CD14-positive monocyte (primary cell): ENCODE results near the gene CSMD2. TPM values are rescaled to one million over a fixed set of nuclear protein-coding genes. Genes with fewer than 3 reads are reported as not detected.

Source experiments
- DNase-seq, 3 donors: peaks; one replicate each; pipeline ENCODE4 v3.0.0-alpha.2; 2011 to 2022
- H2AFZ ChIP-seq: 2 replicates; pipeline ENCODE4 v1.6.0; 2012; ENCODE audit warnings: mild to moderate bottlenecking, low read depth, low read length, inconsistent platforms; ENCODE audit not compliant: insufficient read depth, poor library complexity, severe bottlenecking
- H3K27ac ChIP-seq, 2 donors: 1 replicate in 1 of 2; 2 replicates in 1 of 2; pipeline ENCODE4 v1.5.1; 2012 to 2013; ENCODE audit warnings: low read length in 2 of 2, control low read depth in 1 of 2, inconsistent platforms in 1 of 2, low read depth in 1 of 2, mild to moderate bottlenecking in 1 of 2
- H3K27me3 ChIP-seq, 2 donors: one replicate each; pipeline versions ENCODE4 v1.6.0 to v1.6.1; 2011 to 2013; ENCODE audit warnings: low read length in 2 of 2; ENCODE audit not compliant: control insufficient read depth in 2 of 2, insufficient read depth in 2 of 2
- H3K36me3 ChIP-seq, 2 donors: replicated peaks in 1 of 2; 1 replicate in 1 of 2; 2 replicates in 1 of 2; pipeline versions ENCODE4 v1.5.1 to v1.6.1; 2012 to 2013; ENCODE audit warnings: low read length in 2 of 2, control low read depth in 1 of 2, inconsistent platforms in 1 of 2, mild to moderate bottlenecking in 1 of 2; ENCODE audit not compliant: insufficient read depth in 2 of 2, control insufficient read depth in 1 of 2
- H3K4me1 ChIP-seq, 2 donors: 1 replicate in 1 of 2; 2 replicates in 1 of 2; pipeline versions ENCODE4 v1.5.1 to v1.6.1; 2012 to 2013; ENCODE audit warnings: low read length in 2 of 2, control low read depth in 1 of 2, inconsistent platforms in 1 of 2, mild to moderate bottlenecking in 1 of 2, moderate library complexity in 1 of 2; ENCODE audit not compliant: insufficient read depth in 2 of 2, control insufficient read depth in 1 of 2
- H3K4me2 ChIP-seq: replicated peaks from 2 replicates; pipeline ENCODE3; 2012; ENCODE audit warnings: low read length, moderate library complexity, mild to moderate bottlenecking; ENCODE audit not compliant: poor library complexity, severe bottlenecking; ENCODE audit errors: extremely low read depth
- H3K4me3 ChIP-seq, 3 experiments: fragments of 200-600 bp in 1 of 3; sonication (generic) in 1 of 3; replicated peaks in 1 of 3; 1 replicate in 2 of 3; 2 replicates in 1 of 3; pipeline ENCODE4 v1.5.1; 2011 to 2013; ENCODE audit warnings: low read length in 3 of 3, mild to moderate bottlenecking in 3 of 3, control low read depth in 2 of 3, low read depth in 2 of 3, inconsistent platforms in 1 of 3, moderate library complexity in 1 of 3
- H3K79me2 ChIP-seq: 2 replicates; pipeline ENCODE4 v1.6.0; 2012; ENCODE audit warnings: mild to moderate bottlenecking, control low read depth, inconsistent platforms, low read length, moderate library complexity; ENCODE audit not compliant: insufficient read depth
- H3K9ac ChIP-seq: 2 replicates; pipeline ENCODE4 v1.6.0; 2017; ENCODE audit warnings: low read length, mild to moderate bottlenecking; ENCODE audit not compliant: insufficient read depth, poor library complexity, severe bottlenecking
- H3K9me3 ChIP-seq, 2 donors: replicated peaks in 1 of 2; 1 replicate in 1 of 2; 2 replicates in 1 of 2; pipeline versions ENCODE4 v1.5.1 to v1.6.1; 2012 to 2013; ENCODE audit warnings: low read length in 2 of 2, control low read depth in 1 of 2; ENCODE audit not compliant: control insufficient read depth in 1 of 2, insufficient read depth in 1 of 2
- H4K20me1 ChIP-seq: 2 replicates; pipeline ENCODE4 v1.6.0; 2012; ENCODE audit warnings: mild to moderate bottlenecking, low read length, control low read depth, moderate library complexity; ENCODE audit not compliant: insufficient read depth
- H3K27ac Mint-ChIP-seq, 7 donors: one replicate each; pipeline ENCODE4 v1.8.0; 2020; ENCODE audit warnings: mild to moderate bottlenecking in 7 of 7, mixed read lengths in 7 of 7, moderate library complexity in 6 of 7, inconsistent platforms in 2 of 7
- H3K27me3 Mint-ChIP-seq, 3 donors: one replicate each; pipeline ENCODE4 v1.8.0; 2021 to 2022; ENCODE audit warnings: low read depth in 3 of 3, mild to moderate bottlenecking in 3 of 3, mixed read lengths in 3 of 3, moderate library complexity in 3 of 3, inconsistent platforms in 1 of 3
- H3K36me3 Mint-ChIP-seq, 2 donors: one replicate each; pipeline ENCODE4 v1.8.0; 2020; ENCODE audit warnings: mixed read lengths in 2 of 2, inconsistent platforms in 1 of 2, mild to moderate bottlenecking in 1 of 2
- H3K4me1 Mint-ChIP-seq: one replicate; pipeline ENCODE4 v1.8.0; 2020; ENCODE audit warnings: mild to moderate bottlenecking, mixed read lengths
- H3K4me3 Mint-ChIP-seq, 2 donors: one replicate each; pipeline ENCODE4 v1.8.0; 2020; ENCODE audit warnings: mild to moderate bottlenecking in 2 of 2, mixed read lengths in 2 of 2, moderate library complexity in 1 of 2
- H3K9me3 Mint-ChIP-seq, 7 donors: one replicate each; pipeline ENCODE4 v1.8.0; 2020 to 2022; ENCODE audit warnings: mixed read lengths in 7 of 7, mild to moderate bottlenecking in 6 of 7, moderate library complexity in 6 of 7, inconsistent platforms in 2 of 7
- WGBS: methylation state at CpG from one replicate; pipeline ENCODE4 v1.1.5; 2013; ENCODE audit warnings: missing lambda C conversion rate; ENCODE audit not compliant: insufficient coverage; 5-methylcytosine and 5-hydroxymethylcytosine counted together
- intact Hi-C, 2 donors: fragments of 100-400 bp; cut with micrococcal nuclease; formaldehyde crosslinking; loops; one replicate each; pipeline versions ENCODE4 v1.15.0 to v1.15.1; 2023
- polyA plus RNA-seq, 3 donors: library from polyadenylated mRNA; depleted of rRNA in 1 of 3; unstranded in 2 of 3; stranded (reverse) in 1 of 3; fragments of 300-500 nt in 2 of 3; fragments of >200 nt in 1 of 3; fragmentation: Illumina TruSeq in 2 of 3; gene quantifications; 1 replicate in 2 of 3; 2 replicates in 1 of 3; pipeline ENCODE4 v1.2.3, GENCODE V29; 2012 to 2021
- TF ChIP-seq, protein P1 (sequence below): fragments of 200-600 bp; IDR thresholded peaks from one replicate; pipeline ENCODE4 v1.8.0; 2022; ENCODE audit warnings: antibody characterized with exemption, mild to moderate bottlenecking

The CSMD2 gene
- polyA plus RNA-seq, 3 donors, result 0.04 TPM; not detected in 2

DNA sequence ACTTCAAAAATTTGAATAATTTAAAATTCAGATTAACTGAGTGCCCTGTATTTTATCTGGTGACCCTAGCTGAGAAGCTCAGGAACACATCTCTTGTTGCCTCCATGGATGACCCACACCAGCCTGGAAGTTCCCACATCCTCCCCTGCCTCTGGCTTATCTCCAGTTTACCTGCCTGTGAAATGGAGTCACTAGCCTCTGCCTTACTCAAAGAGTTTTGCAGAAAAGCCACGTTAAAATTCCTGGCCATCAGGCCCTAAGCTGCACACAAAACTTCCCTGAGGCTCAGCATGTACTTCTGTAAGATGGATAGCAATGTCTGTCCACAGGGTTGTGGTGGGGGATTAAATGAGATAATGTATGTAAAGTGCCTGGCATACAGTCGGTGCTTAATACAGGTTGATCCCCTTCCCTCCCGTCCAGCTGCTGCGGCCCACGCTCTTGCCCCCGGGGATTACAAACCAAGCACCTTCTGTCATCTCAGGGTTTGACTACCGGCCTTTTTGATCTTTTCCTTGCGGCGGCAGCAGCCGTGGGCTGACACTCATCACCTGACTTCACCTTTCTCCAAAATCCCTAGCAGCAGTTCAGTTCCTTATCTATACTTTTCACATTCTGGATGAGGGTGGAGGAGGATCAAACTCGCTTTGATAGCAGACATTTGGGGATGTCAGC, 136.5 kb downstream of the CSMD2 start:
- Mint-ChIP-seq H3K4me3 (no peak overlapping the region), H3K9me3 (no peaks in the 10 kb centered on the region), H3K27me3 (peaks cover 2 to 8% (median 8%) of the 10 kb centered on the region in 3 donors), H3K4me1 (no peaks in the 10 kb centered on the region), H3K27ac (no peak overlapping the region), H3K36me3 (no peaks in the 10 kb centered on the region)
- no peak for DNase-seq
- Histone ChIP-seq H3K27me3 (no peaks in the 10 kb centered on the region), H3K4me1 (no peaks in the 10 kb centered on the region), H3K4me2 (no peak overlapping the region), H3K79me2 (no peaks in the 10 kb centered on the region), H3K9ac (no peak overlapping the region), H3K9me3 (no peaks in the 10 kb centered on the region), H3K27ac (no peak overlapping the region), H4K20me1 (no peaks in the 10 kb centered on the region), H2AFZ (no peak overlapping the region), H3K36me3 (no peaks in the 10 kb centered on the region), H3K4me3 (no peak overlapping the region)
- WGBS, result 85% methylated on average over 8 of the region's 11 CpGs
- intact Hi-C loops, result no loop called here
- TF ChIP-seq, protein P1, sequence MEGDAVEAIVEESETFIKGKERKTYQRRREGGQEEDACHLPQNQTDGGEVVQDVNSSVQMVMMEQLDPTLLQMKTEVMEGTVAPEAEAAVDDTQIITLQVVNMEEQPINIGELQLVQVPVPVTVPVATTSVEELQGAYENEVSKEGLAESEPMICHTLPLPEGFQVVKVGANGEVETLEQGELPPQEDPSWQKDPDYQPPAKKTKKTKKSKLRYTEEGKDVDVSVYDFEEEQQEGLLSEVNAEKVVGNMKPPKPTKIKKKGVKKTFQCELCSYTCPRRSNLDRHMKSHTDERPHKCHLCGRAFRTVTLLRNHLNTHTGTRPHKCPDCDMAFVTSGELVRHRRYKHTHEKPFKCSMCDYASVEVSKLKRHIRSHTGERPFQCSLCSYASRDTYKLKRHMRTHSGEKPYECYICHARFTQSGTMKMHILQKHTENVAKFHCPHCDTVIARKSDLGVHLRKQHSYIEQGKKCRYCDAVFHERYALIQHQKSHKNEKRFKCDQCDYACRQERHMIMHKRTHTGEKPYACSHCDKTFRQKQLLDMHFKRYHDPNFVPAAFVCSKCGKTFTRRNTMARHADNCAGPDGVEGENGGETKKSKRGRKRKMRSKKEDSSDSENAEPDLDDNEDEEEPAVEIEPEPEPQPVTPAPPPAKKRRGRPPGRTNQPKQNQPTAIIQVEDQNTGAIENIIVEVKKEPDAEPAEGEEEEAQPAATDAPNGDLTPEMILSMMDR, result no peak

- TF ChIP-seq, protein P1, result no peak
- Histone ChIP-seq H3K79me2 (no peaks in the 10 kb centered on the region), H3K4me3 (no peak overlapping the region), H3K9me3 (no peaks in the 10 kb centered on the region), H3K27ac (no peak overlapping the region), H3K4me1 (no peaks in the 10 kb centered on the region), H3K4me2 (no peak overlapping the region), H2AFZ (no peak overlapping the region), H3K27me3 (no peaks in the 10 kb centered on the region), H3K9ac (no peak overlapping the region), H4K20me1 (no peaks in the 10 kb centered on the region), H3K36me3 (no peaks in the 10 kb centered on the region)
- Mint-ChIP-seq H3K4me1 (no peaks in the 10 kb centered on the region), H3K36me3 (no peaks in the 10 kb centered on the region), H3K9me3 (peaks cover 0 to 2% (median 0%) of the 10 kb centered on the region in 7 donors), H3K27ac (no peak overlapping the region), H3K4me3 (no peak overlapping the region), H3K27me3 (peaks cover 0 to 12% (median 2%) of the 10 kb centered on the region in 3 donors)
- DNase-seq, result no peak
- WGBS, result no CpG with 5 or more reads among the region's 3 CpGs
- intact Hi-C loops, result no loop called here
Measured at GRCh38 chr1:34025675-34026074, 139.4 kb downstream of the CSMD2 start.
